Body of pancreas (tissue), 4 donors: ENCODE results near the gene COL23A1. TPM values are rescaled to one million over a fixed set of nuclear protein-coding genes. Genes with fewer than 3 reads are reported as not detected.
A peak's percentile ranks its signal among the peaks of the same experiment; 100 is the strongest.

Experiments
- ATAC-seq: fragments of 150-250 bp; one replicate; pipeline ENCODE4 v1.9.1; 2016
- DNase-seq, 4 donors: peaks; one replicate each; pipeline ENCODE4 v3.0.0-alpha.2; 2019
- H3K27ac ChIP-seq, 4 donors: fragments of 200-600 bp; sonication (generic); 1 replicate in 3 of 4; 2 replicates in 1 of 4; pipeline versions ENCODE4 v1.5.1 to v1.6.1; 2016 to 2019; ENCODE audit warnings: mild to moderate bottlenecking in 1 of 4, mixed read lengths in 1 of 4, moderate library complexity in 1 of 4
- H3K27me3 ChIP-seq, 2 donors: fragments of 200-600 bp; sonication (generic); one replicate each; pipeline ENCODE4 v1.6.0; 2016; ENCODE audit warnings: mild to moderate bottlenecking in 1 of 2
- H3K36me3 ChIP-seq, 2 donors: fragments of 200-600 bp; sonication (generic); replicated peaks in 1 of 2; 2 replicates each; pipeline ENCODE4 v1.5.1; 2016; ENCODE audit warnings: low read depth in 2 of 2; ENCODE audit not compliant: insufficient read depth in 1 of 2
- H3K4me1 ChIP-seq: fragments of 200-600 bp; sonication (generic); one replicate; pipeline ENCODE4 v1.6.0; 2016
- H3K4me3 ChIP-seq, 2 donors: fragments of 200-600 bp; sonication (generic); 1 replicate in 1 of 2; 2 replicates in 1 of 2; pipeline ENCODE4 v1.5.1; 2016 to 2019
- H3K9me3 ChIP-seq, 3 donors: fragments of 200-600 bp; sonication (generic); 1 replicate in 2 of 3; 2 replicates in 1 of 3; pipeline ENCODE4 v1.5.1; 2016
- CTCF ChIP-seq, 7 experiments: fragments of 450-650 bp in 4 of 7; fragments of 200-600 bp in 3 of 7; sonication (generic) in 3 of 7; IDR thresholded peaks; one replicate each; pipeline ENCODE4 v1.5.1; 2016 to 2019; ENCODE audit warnings: antibody characterized with exemption in 7 of 7
- POLR2A ChIP-seq, 3 donors: fragments of 450-650 bp; IDR thresholded peaks; one replicate each; pipeline ENCODE4 v1.6.1; 2016; ENCODE audit warnings: antibody characterized with exemption in 3 of 3, mild to moderate bottlenecking in 2 of 3
- WGBS, 2 donors: methylation state at CpG; one replicate each; pipeline ENCODE4 v1.1.5; 2017; 5-methylcytosine and 5-hydroxymethylcytosine counted together
- intact Hi-C: fragments of 100-400 bp; cut with DNase I; formaldehyde crosslinking; loops from one replicate; pipeline ENCODE4 v1.15.1; 2023
- total RNA-seq, 2 donors: library from RNA; depleted of rRNA; stranded (reverse); fragments of >200 nt; gene quantifications; one replicate each; pipeline ENCODE4 v1.1.0, GENCODE V29; 2016

Gene COL23A1
- total RNA-seq, 2 donors from 2014 or later = not detected

GRCh38 chr5:178323541-178323865 lies 266.7 kb downstream of the COL23A1 start:
- no peak for TF ChIP-seq CTCF (IDR thresholded peaks at IDR 0.05)
- no peak for TF ChIP-seq POLR2A (IDR thresholded peaks at IDR 0.05)
- intact Hi-C loops = no loop called here
- WGBS, 2 donors = 67 to 71% methylated on average over 2 to 6 of the region's 6 CpGs
- no peaks in the 10 kb centered on the region for H3K4me1 ChIP-seq
- no peaks in the 10 kb centered on the region for H3K9me3 ChIP-seq
- ATAC-seq (no peak), DNase-seq (no peak)
- no peak overlapping the region for H3K4me3 ChIP-seq
- H3K36me3 ChIP-seq = no peaks in the 10 kb centered on the region
- no peak overlapping the region for H3K27ac ChIP-seq
- H3K27me3 ChIP-seq = no peaks in the 10 kb centered on the region

- TF ChIP-seq CTCF (IDR thresholded peaks at IDR 0.05) (no peak), POLR2A (IDR thresholded peaks at IDR 0.05) (no peak)
- Histone ChIP-seq H3K4me3 (no peak overlapping the region), H3K36me3 (no peaks in the 10 kb centered on the region), H3K27me3 (no peaks in the 10 kb centered on the region), H3K27ac (no peak overlapping the region), H3K9me3 (no peaks in the 10 kb centered on the region), H3K4me1 (no peaks in the 10 kb centered on the region)
- no peak for ATAC-seq
- 60 to 85% methylated on average over 4 to 14 of the region's 14 CpGs for WGBS, 2 donors
- no peak for DNase-seq
- intact Hi-C loops = no loop called here
These were observed 267.3 kb downstream of the COL23A1 start for GRCh38 chr5:178322736-178323540.

- Histone ChIP-seq H3K27ac (no peak overlapping the region), H3K27me3 (no peaks in the 10 kb centered on the region), H3K9me3 (no peaks in the 10 kb centered on the region), H3K4me3 (no peak overlapping the region), H3K36me3 (no peaks in the 10 kb centered on the region), H3K4me1 (no peaks in the 10 kb centered on the region)
- ATAC-seq (peak; percentile 12), DNase-seq (no peak)
- 65 to 72% methylated on average over 8 to 17 of the region's 18 CpGs for WGBS, 2 donors
- TF ChIP-seq CTCF (IDR thresholded peaks at IDR 0.05) (no peak), POLR2A (IDR thresholded peaks at IDR 0.05) (no peak)
- intact Hi-C loops = no loop called here
These were observed 269.8 kb downstream of the COL23A1 start for GRCh38 chr5:178320281-178320855.

- H3K9me3 ChIP-seq = no peaks in the 10 kb centered on the region
- no peaks in the 10 kb centered on the region for H3K36me3 ChIP-seq
- H3K27ac ChIP-seq = no peak overlapping the region
- H3K4me1 ChIP-seq = no peaks in the 10 kb centered on the region
- WGBS, 2 donors = 74 to 86% methylated on average over 15 to 20 of the region's 20 CpGs
- ATAC-seq = no peak
- no peak for DNase-seq
- no peak overlapping the region for H3K4me3 ChIP-seq
- TF ChIP-seq CTCF (IDR thresholded peaks at IDR 0.05) = no peak
- no peak for TF ChIP-seq POLR2A (IDR thresholded peaks at IDR 0.05)
- no peaks in the 10 kb centered on the region for H3K27me3 ChIP-seq
- intact Hi-C loops = no loop called here
These were observed 270.6 kb downstream of the COL23A1 start for GRCh38 chr5:178319541-178320041.
